HepG2 (cell line): Measurements from ENCODE around the gene ALDOA. TPM values are rescaled to one million over a fixed set of nuclear protein-coding genes. Genes with fewer than 3 reads are reported as not detected.

Source experiments
- ETV5 ChIP-seq: IDR thresholded peaks from 2 replicates; pipeline ENCODE4 v1.6.1; 2018; ENCODE audit warnings: missing biosample characterization, missing genetic modification reagents, inconsistent platforms, borderline replicate concordance
- HES4 ChIP-seq: sonication (generic); formaldehyde crosslinking; IDR thresholded peaks from 2 replicates; pipeline ENCODE4 v1.9.0; 2021; ENCODE audit warnings: mild to moderate bottlenecking, missing genetic modification reagents, borderline replicate concordance
- IRF9 ChIP-seq: sonication (generic); formaldehyde crosslinking; IDR thresholded peaks from 2 replicates; pipeline ENCODE4 v1.8.0; 2022; ENCODE audit warnings: missing genetic modification reagents, mild to moderate bottlenecking, borderline replicate concordance
- KLF6 ChIP-seq: IDR thresholded peaks from 2 replicates; pipeline ENCODE4 v1.8.0; 2016; ENCODE audit warnings: missing biosample characterization, missing genetic modification reagents
- MED13 ChIP-seq: sonication (generic); formaldehyde crosslinking; IDR thresholded peaks from 2 replicates; pipeline ENCODE4 v1.5.0; 2020; ENCODE audit warnings: missing genetic modification reagents
- NFE2 ChIP-seq: sonication (generic); formaldehyde crosslinking; IDR thresholded peaks from 2 replicates; pipeline ENCODE4 v1.4.0; 2020; ENCODE audit warnings: missing genetic modification reagents
- ONECUT2 ChIP-seq: sonication (generic); formaldehyde crosslinking; IDR thresholded peaks from 2 replicates; pipeline ENCODE4 v1.4.0; 2020; ENCODE audit warnings: missing genetic modification reagents
- PAF1 ChIP-seq: IDR thresholded peaks from 2 replicates; pipeline ENCODE4 v1.6.1; 2016; ENCODE audit warnings: missing genetic modification reagents, missing compliant biosample characterization
- PAWR ChIP-seq: sonication (generic); formaldehyde crosslinking; IDR thresholded peaks from 2 replicates; pipeline ENCODE4 v1.4.0; 2020; ENCODE audit warnings: missing genetic modification reagents, mild to moderate bottlenecking, borderline replicate concordance
- POLR2AphosphoS2 ChIP-seq: IDR thresholded peaks from 2 replicates; pipeline ENCODE4 v1.6.1; 2011; ENCODE audit warnings: low read depth, low read length, improper control_type of control experiment
- POLR2AphosphoS5 ChIP-seq: IDR thresholded peaks from 2 replicates; pipeline ENCODE4 v1.6.1; 2012; ENCODE audit warnings: low read depth, low read length
- RFX3 ChIP-seq: IDR thresholded peaks from 2 replicates; pipeline ENCODE4 v1.6.1; 2016; ENCODE audit warnings: missing biosample characterization, missing genetic modification reagents
- SOX6 ChIP-seq, 2 experiments: fragments of 450-650 bp in 1 of 2; sonication (generic) in 1 of 2; formaldehyde crosslinking in 1 of 2; IDR thresholded peaks; 2 replicates each; pipeline versions ENCODE4 v1.4.0 to v1.6.1; 2017 to 2020; ENCODE audit warnings: antibody characterized with exemption in 1 of 2, mild to moderate bottlenecking in 1 of 2, missing genetic modification reagents in 1 of 2
- SP2 ChIP-seq: sonication (generic); formaldehyde crosslinking; IDR thresholded peaks from 2 replicates; pipeline ENCODE4 v1.5.1; 2020; ENCODE audit warnings: mild to moderate bottlenecking, missing genetic modification reagents
- SRSF4 ChIP-seq: fragments of 200-400 bp; formaldehyde crosslinking; IDR thresholded peaks from one replicate; pipeline ENCODE4 v1.6.1; 2018; ENCODE audit warnings: mild to moderate bottlenecking, low read depth, low read length, moderate library complexity; ENCODE audit not compliant: poor library complexity, severe bottlenecking
- ZBED4 ChIP-seq: sonication (generic); formaldehyde crosslinking; IDR thresholded peaks from 2 replicates; pipeline ENCODE4 v1.4.0; 2020; ENCODE audit warnings: missing genetic modification reagents, borderline replicate concordance
- ZFX ChIP-seq: sonication (generic); formaldehyde crosslinking; IDR thresholded peaks from 2 replicates; pipeline ENCODE4 v1.4.0; 2020; ENCODE audit warnings: mild to moderate bottlenecking, low read depth, missing genetic modification reagents, moderate library complexity
- ZNF260 ChIP-seq: sonication (generic); formaldehyde crosslinking; IDR thresholded peaks from 2 replicates; pipeline ENCODE4 v1.4.0; 2020; ENCODE audit warnings: missing genetic modification reagents, low read depth, mild to moderate bottlenecking, borderline replicate concordance
- ZNF296 ChIP-seq: sonication (generic); formaldehyde crosslinking; conservative IDR thresholded peaks from 2 replicates; pipeline ENCODE4 v1.5.0; 2020; ENCODE audit warnings: mild to moderate bottlenecking, missing genetic modification reagents
- ZNF383 ChIP-seq: sonication (generic); formaldehyde crosslinking; IDR thresholded peaks from 2 replicates; pipeline ENCODE4 v1.4.0; 2020; ENCODE audit warnings: missing genetic modification reagents, mild to moderate bottlenecking, borderline replicate concordance
- ZNF749 ChIP-seq: sonication (generic); formaldehyde crosslinking; IDR thresholded peaks from 2 replicates; pipeline ENCODE4 v1.8.0; 2022; ENCODE audit warnings: mild to moderate bottlenecking, missing genetic modification reagents, moderate library complexity, borderline replicate concordance
- polyA plus RNA-seq, 8 experiments: library from polyadenylated mRNA; depleted of rRNA in 3 of 8; stranded (reverse) in 7 of 8; unstranded in 1 of 8; fragments of >200 nt; fragmentation: Illumina TruSeq in 4 of 8; extraction: Trizol in 4 of 8; gene quantifications; 2 replicates each; pipeline versions ENCODE4 v1.2.1 to v1.2.3, GENCODE V29; 2011 to 2016; ENCODE audit warnings: low read depth in 4 of 8, missing spikeins in 1 of 8, mixed read lengths in 1 of 8; ENCODE audit not compliant: insufficient read depth in 1 of 8
- total RNA-seq, 5 experiments: library from RNA; depleted of rRNA; stranded (reverse); fragments of >200 nt; fragmentation: Illumina TruSeq; extraction: Trizol; gene quantifications; 2 replicates each; pipeline ENCODE4 v1.2.3, GENCODE V29; 2016; ENCODE audit warnings: low read depth in 1 of 5

ALDOA gene
- total and polyA plus RNA-seq, 2 of the 13 experiments (the other 11 are each of a cell fraction or from before 2014, with no cell fraction given) = 925 to 1,884 TPM

- peak; percentile 66 for TF ChIP-seq SRSF4
- TF ChIP-seq ZNF749 (CRISPR knock-in tag) = peak; percentile 96
- peak; percentile 97 for TF ChIP-seq ZFX (CRISPR knock-in tag)
- TF ChIP-seq POLR2AphosphoS5 = peak; percentile 96
- TF ChIP-seq RFX3 (CRISPR knock-in tag) = peak; percentile 51
- 0 out of 2 replicates have a peak, but pooled peaks have one; percentile 24 for TF ChIP-seq PAWR (CRISPR knock-in tag)
- TF ChIP-seq ZNF383 (CRISPR knock-in tag) = no peak
- TF ChIP-seq ETV5 (CRISPR knock-in tag) = peak; percentile 97
- peak; percentile 96 for TF ChIP-seq ZNF296 (CRISPR knock-in tag)
- TF ChIP-seq KLF6 (CRISPR knock-in tag) = peak; percentile 96
- peak; percentile 81 for TF ChIP-seq SP2
- peak; percentile 99 for TF ChIP-seq HES4 (CRISPR knock-in tag)
- TF ChIP-seq NFE2 (CRISPR knock-in tag) = peak; percentile 97
- TF ChIP-seq IRF9 (CRISPR knock-in tag) = peak; percentile 92
- TF ChIP-seq MED13 = no peak; the same call in 1 of the 2 replicates
- no peak for TF ChIP-seq SOX6 (IDR thresholded peaks at IDR 0.05)
- peak; percentile 85 for TF ChIP-seq SOX6 (CRISPR knock-in tag; IDR thresholded peaks at IDR 0.05)
- 0 out of 2 replicates have a peak, but pooled peaks have one; percentile 63 for TF ChIP-seq PAF1
- peak; percentile 91; the same call in 1 of the 2 replicates for TF ChIP-seq POLR2AphosphoS2
- peak; percentile 93; the same call in 1 of the 2 replicates for TF ChIP-seq ZBED4
- no peak; the same call in 1 of the 2 replicates for TF ChIP-seq ONECUT2
- no peak for TF ChIP-seq ZNF260 (CRISPR knock-in tag)
Observed at GRCh38 chr16:30065102-30065942, at the start of gene ALDOA (continued).
